Jurkat, Clone E6-1 (cell line): ENCODE results near the gene FLT3.
"Not testable (repeated sequence)": the region's sequence is repeated elsewhere in the genome, so short reads cannot be mapped to it uniquely, and the experiment has no call there.

Source experiments
- DNase-seq: peaks from one replicate; pipeline ENCODE4 v3.0.0-alpha.2; 2011; ENCODE audit warnings: low read depth, low spot score
- H3K4me3 ChIP-seq: 2 replicates; pipeline ENCODE4 v1.5.1; 2011; ENCODE audit warnings: mild to moderate bottlenecking, low read length, control low read depth, moderate library complexity

Gene FLT3

DNA sequence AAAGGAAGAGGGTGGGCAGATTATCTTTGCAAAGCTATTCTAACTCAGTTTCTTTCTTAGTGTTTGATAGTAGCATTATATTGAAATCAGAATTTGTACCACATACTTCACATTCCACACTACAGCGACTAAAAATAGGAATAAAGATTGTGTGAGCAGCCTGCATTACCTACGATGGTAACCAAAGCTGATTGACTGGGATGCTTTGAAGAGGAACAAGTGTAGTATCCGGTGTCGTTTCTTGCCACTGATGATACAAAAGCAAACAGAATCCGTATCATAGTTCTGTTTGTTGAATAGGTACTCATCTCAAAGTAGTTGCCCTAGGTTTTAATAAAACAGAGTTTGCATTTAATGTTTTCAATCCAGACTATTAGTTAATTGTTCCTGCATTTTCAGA is 51.2 kb downstream of the FLT3 start:
- no peak for DNase-seq

GRCh38 chr13:28048768-28049167 is 51.6 kb downstream of the FLT3 start:
- DNase-seq, result no peak
- no peak overlapping the region for H3K4me3 ChIP-seq

More for the DNA sequence above, 51.2 kb downstream of the FLT3 start:
- no peak overlapping the region for H3K4me3 ChIP-seq

GRCh38 chr13:28047757-28048388 is 52.5 kb downstream of the FLT3 start:
- H3K4me3 ChIP-seq, result no peak overlapping the region
- no peak for DNase-seq

- H3K4me3 ChIP-seq, result no peak overlapping the region
- no peak for DNase-seq
These were observed 53.4 kb downstream of the FLT3 start for GRCh38 chr13:28046981-28047380.

DNA sequence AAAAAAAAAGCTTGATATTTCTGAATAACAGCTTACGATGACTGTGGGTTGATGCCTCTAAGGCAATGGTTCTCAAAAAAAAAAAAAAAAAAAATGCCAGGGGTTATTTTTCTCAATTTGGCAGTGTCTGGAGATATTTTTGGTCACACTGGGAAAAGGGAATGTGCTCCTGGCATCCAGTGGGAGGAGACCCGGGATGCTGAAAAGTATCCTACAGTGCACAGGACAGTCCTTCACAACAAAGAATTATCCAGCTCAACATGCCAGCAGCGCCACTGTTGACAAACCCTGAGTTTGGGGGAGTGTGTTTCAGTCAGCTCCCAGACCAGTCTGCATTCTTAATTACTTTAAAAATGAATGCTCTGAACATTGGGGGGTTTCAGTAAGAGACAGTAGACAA is 54.5 kb downstream of the FLT3 start:
- DNase-seq, result no peak

GRCh38 chr13:28044608-28045007 is 55.8 kb downstream of the FLT3 start:
- no peak for DNase-seq
- no peak overlapping the region for H3K4me3 ChIP-seq

More for the DNA sequence above, 54.5 kb downstream of the FLT3 start:
- H3K4me3 ChIP-seq, result no peak overlapping the region

GRCh38 chr13:28043224-28043623 is 57.2 kb downstream of the FLT3 start:
- H3K4me3 ChIP-seq, result no peak overlapping the region
- DNase-seq, result no peak

GRCh38 chr13:28041501-28041900 is 58.9 kb downstream of the FLT3 start:
- H3K4me3 ChIP-seq, result no peak overlapping the region
- no peak for DNase-seq

DNA sequence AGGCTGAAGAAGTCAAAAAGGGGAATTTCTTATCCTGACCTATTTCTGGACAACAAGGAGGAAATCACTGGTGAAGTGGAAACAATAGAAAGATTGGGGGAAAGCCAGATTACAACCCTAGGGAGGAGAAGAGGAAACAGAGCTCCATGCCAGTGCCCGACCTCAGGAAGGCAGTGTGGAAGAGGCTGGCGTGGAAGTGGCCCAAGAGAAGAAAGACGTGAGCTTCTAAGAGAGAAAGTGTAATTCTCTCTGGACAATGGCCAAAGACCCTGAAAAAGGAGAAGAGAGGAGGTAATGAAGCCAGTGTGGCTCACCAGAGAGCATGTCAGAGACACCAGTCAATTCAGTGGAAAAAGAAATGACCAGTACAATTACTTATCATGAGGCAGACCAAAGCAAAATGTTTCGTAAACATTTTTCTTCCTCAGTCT is 59.3 kb downstream of the FLT3 start:
- DNase-seq, result no peak
- no peak overlapping the region for H3K4me3 ChIP-seq

DNA sequence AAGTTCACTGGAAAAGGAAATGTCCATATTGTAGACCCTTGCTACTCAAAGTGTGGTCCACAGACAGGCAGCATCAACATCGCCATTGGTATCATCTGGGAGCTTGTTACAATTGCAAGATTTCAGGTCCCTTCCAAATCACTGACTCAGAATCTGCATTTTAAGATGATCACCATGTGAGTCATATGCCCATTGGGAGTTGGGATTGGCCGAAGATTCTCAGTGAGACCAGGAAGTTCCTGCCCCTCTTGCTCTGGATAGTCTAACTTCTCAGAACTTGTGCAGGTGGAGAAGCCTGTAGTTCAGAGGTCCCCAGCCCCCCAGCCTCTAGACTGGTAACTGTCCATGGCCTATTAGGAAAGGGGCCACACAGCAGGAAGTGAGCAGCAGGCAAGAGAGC is 63.0 kb downstream of the FLT3 start:
- H3K4me3 ChIP-seq, result no peak overlapping the region
- no peak for DNase-seq

DNA sequence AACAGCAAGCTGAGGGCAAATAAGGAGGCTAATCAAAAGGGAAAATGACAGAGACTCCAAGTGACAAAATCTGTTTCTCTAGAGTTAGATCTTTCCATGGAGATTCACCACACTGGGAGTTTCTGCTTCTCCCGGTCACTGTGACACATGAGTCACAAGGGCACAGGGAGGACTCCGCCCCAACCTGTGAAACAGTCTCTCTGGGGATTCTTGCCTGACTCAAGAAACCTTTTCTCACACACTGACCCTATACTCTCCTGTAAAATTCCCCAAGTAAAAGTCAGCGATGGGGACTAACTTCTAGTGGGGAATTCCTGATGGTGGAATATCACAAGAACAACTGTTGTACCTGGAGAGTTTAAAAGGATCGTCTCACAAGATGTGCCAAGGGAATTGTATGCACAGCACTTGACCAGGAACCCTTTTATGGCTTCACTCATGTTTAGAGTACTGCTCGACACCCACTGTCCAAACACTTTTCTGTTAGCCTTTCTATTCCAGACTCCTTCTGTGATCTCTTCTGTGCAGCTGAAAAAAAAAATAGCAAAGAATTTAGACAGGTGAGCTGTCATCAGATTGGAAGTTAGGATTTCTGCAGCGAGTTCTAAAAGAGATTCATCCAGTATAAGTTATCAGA is 65.1 kb downstream of the FLT3 start:
- DNase-seq, result no peak
- no peak overlapping the region for H3K4me3 ChIP-seq

DNA sequence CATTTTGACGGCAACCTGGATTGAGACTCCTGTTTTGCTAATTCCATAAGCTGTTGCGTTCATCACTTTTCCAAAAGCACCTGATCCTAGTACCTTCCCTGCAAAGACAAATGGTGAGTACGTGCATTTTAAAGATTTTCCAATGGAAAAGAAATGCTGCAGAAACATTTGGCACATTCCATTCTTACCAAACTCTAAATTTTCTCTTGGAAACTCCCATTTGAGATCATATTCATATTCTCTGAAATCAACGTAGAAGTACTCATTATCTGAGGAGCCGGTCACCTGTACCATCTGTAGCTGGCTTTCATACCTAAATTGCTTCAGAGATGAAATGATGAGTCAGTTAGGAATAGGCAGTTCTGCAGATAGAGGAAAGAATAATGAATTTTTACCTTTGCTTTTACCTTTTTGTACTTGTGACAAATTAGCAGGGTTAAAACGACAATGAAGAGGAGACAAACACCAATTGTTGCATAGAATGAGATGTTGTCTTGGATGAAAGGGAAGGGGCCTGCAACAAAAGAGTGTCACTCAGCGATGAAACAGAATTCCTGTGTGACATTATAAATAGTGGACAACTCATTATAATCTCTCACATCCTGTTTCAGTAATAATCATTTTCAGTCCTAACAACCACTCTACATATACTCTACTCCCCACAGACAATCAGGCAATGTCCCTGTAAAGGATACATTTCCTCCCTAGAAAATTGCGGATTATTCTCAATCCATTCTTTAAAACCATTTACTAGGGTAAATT is 66.3 kb downstream of the FLT3 start:
- DNase-seq, result no peak
- H3K4me3 ChIP-seq, result no peak overlapping the region

DNA sequence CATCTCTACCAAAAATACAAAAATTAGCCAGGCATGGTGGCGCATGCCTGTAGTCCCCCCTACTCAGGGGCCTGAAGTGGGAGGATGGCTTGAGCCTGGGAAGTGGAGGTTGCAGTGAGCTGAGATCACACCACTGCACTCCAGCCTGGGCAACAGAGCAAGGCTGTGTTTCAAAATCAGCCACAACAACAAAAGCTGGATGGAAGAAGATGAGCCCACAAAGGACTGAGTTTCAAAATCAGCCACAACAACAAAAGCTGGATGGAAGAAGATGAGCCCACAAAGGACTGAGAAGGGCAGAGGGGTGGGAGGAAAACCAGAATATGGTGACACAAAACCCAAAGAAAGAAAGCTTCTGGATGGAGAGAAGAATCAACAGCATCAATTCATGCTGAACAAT is 67.9 kb downstream of the FLT3 start:
- DNase-seq, H3K4me3 ChIP-seq: not testable (repeated sequence)

DNA sequence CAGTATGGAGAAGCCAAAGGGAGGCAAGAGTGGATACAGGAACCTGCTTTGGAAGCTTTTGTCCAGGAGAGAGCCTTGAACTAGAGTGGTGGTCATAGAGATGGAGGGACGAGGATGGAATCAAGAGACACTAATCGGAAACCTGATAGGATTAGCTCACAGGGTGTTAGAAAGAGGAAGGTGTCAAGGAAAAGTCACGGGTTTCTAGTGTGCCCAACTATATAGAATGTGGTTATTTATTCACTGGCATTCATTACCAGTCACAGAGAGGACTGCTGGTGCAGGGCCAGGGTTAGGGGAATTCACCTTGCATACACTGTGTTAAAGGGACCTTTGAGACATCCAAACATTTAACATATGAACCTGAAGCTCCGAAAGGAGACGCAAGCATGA is 68.5 kb downstream of the FLT3 start:
- no peak overlapping the region for H3K4me3 ChIP-seq
- no peak for DNase-seq

DNA sequence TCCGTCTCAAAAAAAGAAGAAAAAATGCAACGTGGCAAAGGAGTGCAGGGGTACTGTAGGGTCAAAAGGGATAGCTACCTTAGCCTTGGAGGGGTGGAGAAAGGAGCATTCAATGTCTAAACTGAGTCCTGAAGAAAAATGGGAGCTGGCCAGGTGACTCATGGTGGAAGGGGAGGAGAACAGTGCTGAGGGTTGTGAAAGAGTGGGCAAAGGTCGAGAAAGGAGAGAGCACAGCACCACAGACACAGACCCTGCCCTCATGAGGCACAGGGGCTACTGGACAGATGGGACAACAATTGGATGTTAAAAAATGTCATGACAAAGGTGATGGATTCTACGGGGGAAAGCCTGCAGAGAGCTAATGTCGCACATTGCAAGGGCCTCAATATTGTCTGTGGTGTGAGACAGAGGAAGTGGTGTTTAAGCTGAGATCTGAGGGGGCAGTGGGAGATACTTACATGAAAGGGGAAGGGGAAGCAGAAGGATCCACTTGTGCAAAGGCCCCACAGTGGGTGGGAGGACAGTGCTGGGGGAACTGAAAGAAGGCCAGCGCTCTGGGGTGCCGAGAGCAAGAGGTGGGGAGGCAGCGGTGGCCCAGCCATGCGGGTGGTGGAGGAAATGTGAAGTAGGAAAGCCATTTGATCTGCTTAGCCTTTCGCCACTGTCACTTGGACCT is 69.0 kb downstream of the FLT3 start:
- H3K4me3 ChIP-seq, result no peak overlapping the region
- DNase-seq, result no peak

DNA sequence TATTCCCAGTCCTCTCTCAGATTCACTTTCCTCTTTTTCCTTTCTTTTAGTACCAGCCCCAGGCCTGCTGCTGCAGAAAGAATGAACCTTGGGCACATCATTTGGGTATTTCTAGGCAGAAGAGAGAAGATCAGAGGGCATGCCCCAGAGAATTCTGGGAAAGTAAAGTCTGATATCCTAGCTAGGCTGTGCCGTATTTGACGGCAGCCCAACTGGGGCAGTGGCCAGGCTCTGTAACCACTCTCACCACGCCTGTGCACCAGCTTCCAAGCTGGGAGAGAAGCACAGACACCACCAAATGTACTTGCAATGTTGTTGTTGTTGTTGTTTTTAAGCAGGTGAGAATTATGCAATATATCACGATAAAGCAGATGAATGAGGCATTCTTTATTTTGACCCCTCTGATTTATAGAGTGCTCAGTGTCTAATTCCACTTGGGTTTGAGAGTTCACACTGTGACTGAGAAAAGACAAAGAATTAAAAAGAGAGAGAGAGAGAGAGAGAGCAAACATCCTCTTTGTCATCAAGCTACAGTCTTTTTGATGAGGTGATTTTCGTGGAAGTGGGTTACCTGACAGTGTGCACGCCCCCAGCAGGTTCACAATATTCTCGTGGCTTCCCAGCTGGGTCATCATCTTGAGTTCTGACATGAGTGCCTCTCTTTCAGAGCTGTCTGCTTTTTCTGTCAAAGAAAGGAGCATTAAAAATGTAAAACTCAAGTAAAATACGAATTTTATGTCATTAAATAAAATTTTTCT is 72.6 kb downstream of the FLT3 start:
- no peak overlapping the region for H3K4me3 ChIP-seq
- DNase-seq, result no peak

GRCh38 chr13:28027071-28027470 is 73.3 kb downstream of the FLT3 start:
- H3K4me3 ChIP-seq, result no peak overlapping the region
- DNase-seq, result no peak

DNA sequence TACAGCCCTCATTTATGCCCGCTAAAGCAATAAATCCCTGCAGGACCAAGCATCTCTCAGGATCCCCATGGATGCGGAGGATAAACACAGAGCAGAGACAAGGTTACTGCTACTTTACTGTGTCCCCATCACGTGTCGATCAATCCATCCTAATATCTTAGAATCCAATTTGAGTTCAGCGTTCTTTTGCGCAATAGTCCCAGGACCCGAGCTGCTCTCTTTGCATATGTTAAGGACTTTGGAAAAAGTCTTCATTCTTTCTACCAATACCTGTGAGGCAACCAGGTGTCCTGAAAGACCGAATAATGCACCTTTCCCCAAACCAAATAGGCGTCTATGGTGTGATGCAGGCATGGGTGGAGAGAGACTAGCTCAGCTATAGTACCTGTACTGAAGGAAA is 73.9 kb downstream of the FLT3 start:
- DNase-seq, result no peak
- no peak overlapping the region for H3K4me3 ChIP-seq

DNA sequence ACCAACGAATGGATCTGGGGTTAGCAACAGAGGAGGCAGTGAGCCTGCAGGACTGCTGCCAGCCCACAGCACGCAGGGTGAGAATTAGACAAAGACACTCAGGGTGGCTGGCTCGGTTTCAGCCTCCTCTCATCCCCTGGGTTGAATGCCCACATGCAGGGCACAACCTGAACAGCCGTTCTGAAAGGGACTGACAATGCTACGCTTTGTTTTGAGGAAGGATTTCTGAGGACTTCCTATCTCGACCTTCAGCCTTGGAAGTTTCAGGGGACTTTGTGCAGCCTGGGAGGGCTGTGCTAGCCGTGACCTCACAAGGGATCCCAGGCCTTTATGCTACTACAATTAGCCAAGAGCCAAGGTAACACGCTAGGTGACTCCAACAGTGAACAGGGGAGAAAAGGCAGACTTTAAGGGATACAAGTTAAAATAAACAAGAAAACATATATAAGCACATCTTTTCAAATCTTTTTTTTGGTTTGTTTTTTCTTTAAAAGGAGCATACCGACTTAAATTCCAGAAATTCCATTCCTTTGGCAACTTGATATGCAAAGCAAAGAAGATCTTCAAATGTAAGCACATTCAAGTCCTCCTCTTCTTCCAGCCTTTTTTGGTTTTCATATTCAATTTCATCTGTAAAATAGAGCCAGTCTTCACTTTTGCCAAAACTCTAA is 77.4 kb downstream of the FLT3 start:
- DNase-seq, result no peak
- no peak overlapping the region for H3K4me3 ChIP-seq
